Peyer's patch (tissue), 4 donors: ENCODE measurements around the gene LCTL.

Experiments used
- CTCF ChIP-seq, 6 experiments: fragments of 450-650 bp in 4 of 6; fragments of 200-600 bp in 2 of 6; sonication (generic) in 1 of 6; IDR thresholded peaks; one replicate each; pipeline ENCODE4 v1.5.1; 2017 to 2019; ENCODE audit warnings: antibody characterized with exemption in 6 of 6, mild to moderate bottlenecking in 3 of 6, moderate library complexity in 1 of 6
- POLR2A ChIP-seq, 2 donors: fragments of 450-650 bp; IDR thresholded peaks; one replicate each; pipeline ENCODE4 v1.5.1; 2017; ENCODE audit warnings: antibody characterized with exemption in 2 of 2, mild to moderate bottlenecking in 2 of 2, moderate library complexity in 2 of 2

GRCh38 chr15:66565741-66566144, at the start of gene LCTL:
- no peak for TF ChIP-seq CTCF (IDR thresholded peaks at IDR 0.05)
- TF ChIP-seq POLR2A (IDR thresholded peaks at IDR 0.05): no peak
